ENCODE results near the gene ELFN2.

GRCh38 chr22:37439347-37439746 lies 12.1 kb upstream of the ELFN2 start:
- TF ChIP-seq CTCF (IDR thresholded peaks at IDR 0.05; ENCODE audit: borderline replicate concordance, extremely low read depth, low read length, poor library complexity, severe bottlenecking), result no peak
- TF ChIP-seq EZH2 (IDR thresholded peaks at IDR 0.05; ENCODE audit: borderline replicate concordance, low read depth, low read length, severe bottlenecking), result no peak
